Measurements from ENCODE around the gene AFAP1L2. TPM values are rescaled to one million over a fixed set of nuclear protein-coding genes. Genes with fewer than 3 reads are reported as not detected.

The AFAP1L2 gene
- total and polyA plus RNA-seq, 7 donors: 2.5 to 26.0 (median 7.9) TPM

DNA sequence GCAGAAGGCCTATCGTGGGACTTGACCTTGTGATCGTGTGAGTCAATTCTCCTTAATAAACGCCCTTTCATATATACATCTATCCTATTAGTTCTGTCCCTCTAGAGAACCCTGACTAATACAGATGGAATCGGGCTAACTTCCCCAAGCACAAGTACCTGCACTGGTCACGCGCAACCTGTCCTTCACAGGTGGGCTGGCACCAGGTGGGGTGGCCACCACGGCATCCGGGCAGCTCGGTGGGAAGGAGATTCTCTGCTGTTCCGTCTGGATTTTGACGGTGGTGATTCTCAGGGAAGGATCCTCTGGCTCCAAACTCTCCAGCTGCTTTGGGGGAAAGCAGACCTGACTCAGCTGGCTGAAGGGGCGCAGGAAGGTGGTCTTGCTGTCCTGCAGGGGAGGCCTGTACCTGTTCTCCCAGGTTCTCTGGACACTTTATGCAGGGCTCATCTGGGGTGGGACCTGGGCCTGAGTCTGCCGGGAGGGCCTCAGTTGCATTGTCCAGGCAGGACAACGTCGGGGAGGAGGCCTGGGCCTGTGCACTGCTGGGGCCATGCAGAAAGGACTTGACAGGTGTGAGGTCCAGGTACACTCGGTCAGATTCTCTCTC, 104.2 kb downstream of the AFAP1L2 start:
- H3K4me1 ChIP-seq: peaks cover 0 to 17% (median 11%) of the 10 kb centered on the region in 4 donors
- intact Hi-C loops (cut with DNase I): loop anchor here (5.0 kb wide), 3 partner anchors 247 to 827 kb away; no protein-coding TSS in a partner anchor
- H3K27me3 ChIP-seq: no peaks in the 10 kb centered on the region
- H3K36me3 ChIP-seq: peaks cover 0 to 48% (median 20%) of the 10 kb centered on the region in 4 donors
- peak; percentile 56 for DNase-seq
- H3K27ac ChIP-seq: no peak overlapping the region
- H3K9me3 ChIP-seq: peaks cover 2 to 13% (median 8%) of the 10 kb centered on the region in 4 donors
- H3K4me3 ChIP-seq: no peak overlapping the region
- TF ChIP-seq POLR2A (IDR thresholded peaks at IDR 0.05): no peak
- TF ChIP-seq, protein P1, sequence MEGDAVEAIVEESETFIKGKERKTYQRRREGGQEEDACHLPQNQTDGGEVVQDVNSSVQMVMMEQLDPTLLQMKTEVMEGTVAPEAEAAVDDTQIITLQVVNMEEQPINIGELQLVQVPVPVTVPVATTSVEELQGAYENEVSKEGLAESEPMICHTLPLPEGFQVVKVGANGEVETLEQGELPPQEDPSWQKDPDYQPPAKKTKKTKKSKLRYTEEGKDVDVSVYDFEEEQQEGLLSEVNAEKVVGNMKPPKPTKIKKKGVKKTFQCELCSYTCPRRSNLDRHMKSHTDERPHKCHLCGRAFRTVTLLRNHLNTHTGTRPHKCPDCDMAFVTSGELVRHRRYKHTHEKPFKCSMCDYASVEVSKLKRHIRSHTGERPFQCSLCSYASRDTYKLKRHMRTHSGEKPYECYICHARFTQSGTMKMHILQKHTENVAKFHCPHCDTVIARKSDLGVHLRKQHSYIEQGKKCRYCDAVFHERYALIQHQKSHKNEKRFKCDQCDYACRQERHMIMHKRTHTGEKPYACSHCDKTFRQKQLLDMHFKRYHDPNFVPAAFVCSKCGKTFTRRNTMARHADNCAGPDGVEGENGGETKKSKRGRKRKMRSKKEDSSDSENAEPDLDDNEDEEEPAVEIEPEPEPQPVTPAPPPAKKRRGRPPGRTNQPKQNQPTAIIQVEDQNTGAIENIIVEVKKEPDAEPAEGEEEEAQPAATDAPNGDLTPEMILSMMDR (IDR thresholded peaks at IDR 0.05): no peak
- no peak for TF ChIP-seq EP300 (IDR thresholded peaks at IDR 0.05)
- no peak for TF ChIP-seq POLR2AphosphoS5 (IDR thresholded peaks at IDR 0.05)
- 95 to 96% methylated on average over 16 of the region's 16 CpGs for WGBS, 2 donors

DNA sequence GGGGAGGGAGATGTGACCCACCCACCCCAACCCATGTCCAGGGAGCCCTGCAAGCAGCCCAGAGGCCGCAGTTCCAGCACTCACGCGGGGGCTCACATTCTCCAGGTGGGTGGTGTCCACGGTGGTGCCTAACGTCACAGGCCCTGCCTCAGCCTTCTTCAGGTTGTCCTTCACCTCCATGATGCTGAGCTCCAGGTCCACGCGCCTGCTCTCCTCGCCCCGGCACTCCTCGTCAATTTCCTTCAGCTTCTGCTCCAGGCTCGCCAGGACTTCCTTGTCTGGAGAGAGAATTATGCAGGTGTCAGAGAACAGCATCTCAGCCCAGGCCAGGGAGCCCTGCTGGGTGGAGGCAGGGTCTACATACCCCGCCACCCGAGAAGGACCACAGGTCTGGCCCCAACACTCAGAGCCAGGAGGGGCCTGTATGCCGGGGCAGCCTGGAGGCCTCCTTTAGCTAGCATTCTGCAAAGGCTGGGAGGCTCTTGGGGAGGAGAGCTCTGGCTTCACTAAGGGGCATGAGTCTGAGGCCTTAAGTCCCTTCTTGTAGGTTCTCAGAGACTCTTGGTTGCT, 107.1 kb downstream of the AFAP1L2 start:
- 96 to 98% methylated on average over 14 of the region's 14 CpGs for WGBS, 2 donors
- peak; percentile 55 for DNase-seq
- no peak overlapping the region for H3K27ac ChIP-seq

DNA sequence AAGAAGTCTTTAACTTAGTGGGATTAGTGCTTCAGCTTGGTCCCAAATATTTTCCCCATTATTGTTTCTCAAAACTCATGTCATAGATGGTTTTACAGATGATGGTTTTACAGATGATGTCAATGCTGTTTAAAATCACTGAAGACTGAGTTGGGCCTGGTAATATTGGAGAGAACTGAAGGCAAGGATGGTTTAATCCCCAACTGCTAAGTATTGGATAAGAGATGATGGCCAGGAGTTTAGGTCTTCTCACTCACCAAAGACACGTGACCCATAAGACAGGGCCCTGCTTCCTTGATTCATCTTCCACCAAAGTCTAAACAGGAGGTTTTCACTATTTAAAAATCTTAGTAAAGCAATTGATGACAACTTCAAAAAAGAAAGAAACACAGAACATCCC, 108.9 kb downstream of the AFAP1L2 start:
- WGBS, 2 donors: 0 to 44% methylated on average over 1 of the region's 1 CpG
- H3K4me3 ChIP-seq: no peak overlapping the region
- intact Hi-C loops (cut with DNase I): no loop called here
- no peaks in the 10 kb centered on the region for H3K27me3 ChIP-seq
- no peak for DNase-seq
- peaks cover 0 to 43% (median 20%) of the 10 kb centered on the region in 4 donors for H3K36me3 ChIP-seq
- no peaks in the 10 kb centered on the region for H3K4me1 ChIP-seq
- H3K9me3 ChIP-seq: peaks cover 2 to 15% (median 8%) of the 10 kb centered on the region in 4 donors
- no peak overlapping the region for H3K27ac ChIP-seq
- TF ChIP-seq, protein P1 (IDR thresholded peaks at IDR 0.05): no peak
- TF ChIP-seq POLR2A (IDR thresholded peaks at IDR 0.05) (no peak), POLR2AphosphoS5 (IDR thresholded peaks at IDR 0.05) (no peak), EP300 (IDR thresholded peaks at IDR 0.05) (no peak)

More for the DNA sequence above, 107.1 kb downstream of the AFAP1L2 start:
- Histone ChIP-seq H3K4me3 (no peak overlapping the region), H3K9me3 (peaks cover 2 to 15% (median 8%) of the 10 kb centered on the region in 4 donors), H3K4me1 (no peaks in the 10 kb centered on the region), H3K27me3 (no peaks in the 10 kb centered on the region), H3K36me3 (peaks cover 0 to 51% (median 20%) of the 10 kb centered on the region in 4 donors)
- intact Hi-C loops (cut with DNase I): no loop called here
- TF ChIP-seq EP300 (IDR thresholded peaks at IDR 0.05): no peak
- TF ChIP-seq, protein P1 (IDR thresholded peaks at IDR 0.05): no peak
- no peak for TF ChIP-seq POLR2AphosphoS5 (IDR thresholded peaks at IDR 0.05)
- TF ChIP-seq POLR2A (IDR thresholded peaks at IDR 0.05): no peak

DNA sequence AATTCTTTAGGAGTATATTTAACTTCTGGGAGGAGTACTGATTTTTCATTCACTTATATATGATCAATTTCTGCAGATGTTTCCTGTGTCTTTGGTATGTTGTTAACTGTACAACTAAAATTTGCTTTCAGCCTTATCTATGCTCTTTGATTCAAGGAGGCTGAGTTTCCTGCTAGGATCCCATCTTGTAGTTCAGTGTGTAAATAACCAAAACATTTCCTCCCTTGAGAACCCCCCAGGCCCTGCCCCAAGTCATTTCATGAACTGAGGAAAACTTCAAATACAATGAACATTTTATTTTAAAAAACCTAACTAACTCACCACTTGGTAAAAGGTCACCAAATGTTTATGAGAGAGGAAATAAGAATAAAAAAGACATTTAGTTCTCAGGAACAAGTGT, 109.8 kb downstream of the AFAP1L2 start:
- Histone ChIP-seq H3K4me3 (no peak overlapping the region), H3K27me3 (no peaks in the 10 kb centered on the region), H3K4me1 (no peaks in the 10 kb centered on the region), H3K27ac (no peak overlapping the region), H3K9me3 (peaks cover 2 to 15% (median 8%) of the 10 kb centered on the region in 4 donors), H3K36me3 (peaks cover 0 to 41% (median 18%) of the 10 kb centered on the region in 4 donors)
- intact Hi-C loops (cut with DNase I): no loop called here
- DNase-seq: no peak
- no peak for TF ChIP-seq POLR2A (IDR thresholded peaks at IDR 0.05)
- no peak for TF ChIP-seq EP300 (IDR thresholded peaks at IDR 0.05)
- TF ChIP-seq, protein P1 (IDR thresholded peaks at IDR 0.05): no peak
- TF ChIP-seq POLR2AphosphoS5 (IDR thresholded peaks at IDR 0.05): no peak
